Mucosa of descending colon (tissue), 3 donors: ENCODE measurements around the gene SEZ6L2. TPM values are rescaled to one million over a fixed set of nuclear protein-coding genes. Genes with fewer than 3 reads are reported as not detected.

Experiments
- ATAC-seq: fragments of 200-7000 bp; cut with Tn5 transposase; one replicate; pipeline ENCODE4 v1.9.1; 2020; ENCODE audit warnings: mild to moderate bottlenecking, moderate library complexity
- DNase-seq, 3 donors: peaks; one replicate each; pipeline ENCODE4 v3.0.0-alpha.2; 2020
- H3K36me3 ChIP-seq: fragments of 200-600 bp; one replicate; pipeline ENCODE4 v1.8.0; 2021; ENCODE audit warnings: low read depth, mild to moderate bottlenecking
- H3K4me1 ChIP-seq: fragments of 200-600 bp; one replicate; pipeline ENCODE4 v1.8.0; 2021; ENCODE audit warnings: low read depth, mild to moderate bottlenecking
- H3K4me3 ChIP-seq: fragments of 200-600 bp; one replicate; pipeline ENCODE4 v1.8.0; 2021; ENCODE audit warnings: mild to moderate bottlenecking
- H3K9me3 ChIP-seq: fragments of 200-600 bp; one replicate; pipeline ENCODE4 v1.8.0; 2021; ENCODE audit warnings: mild to moderate bottlenecking
- CTCF ChIP-seq: fragments of 200-600 bp; IDR thresholded peaks from one replicate; pipeline ENCODE4 v1.8.0; 2022; ENCODE audit warnings: antibody characterized with exemption, mild to moderate bottlenecking
- intact Hi-C, 2 donors: fragments of 100-400 bp; cut with DNase I in 1 of 2; cut with micrococcal nuclease in 1 of 2; formaldehyde crosslinking; loops; one replicate each; pipeline versions ENCODE4 v1.11.0 to v1.11.1; 2022; cut with DNase I, micrococcal nuclease
- total RNA-seq, 3 donors: library from RNA; stranded (reverse); fragmentation: NEBNext Ultra II Directional in 2 of 3; extraction: Animal tissue kit (Norgen Biotek cat#: 25700) in 2 of 3; gene quantifications; one replicate each; pipeline versions ENCODE4 v1.2.1 to v1.2.4, GENCODE V29; 2021 to 2023
- donor health status: DM: no; HTN: no; CAD: no; lungs with moderate emphysema.
- donor health status: DM: no; HTN: no; CAD: no.
- donor health status: DM: no; HTN: yes; CAD: no.

Gene SEZ6L2
- total RNA-seq, 3 donors from 2014 or later = 6.1 to 9.6 (median 7.0) TPM

- H3K9me3 ChIP-seq = no peaks in the 10 kb centered on the region
- peaks cover 36% of the 10 kb centered on the region for H3K36me3 ChIP-seq
- H3K4me1 ChIP-seq = no peaks in the 10 kb centered on the region
- TF ChIP-seq CTCF = no peak
- intact Hi-C loops = no loop called here
- no peak overlapping the region for H3K4me3 ChIP-seq
- ATAC-seq = no peak
- DNase-seq = no peak
Observed at GRCh38 chr16:29844575-29845331, 54.6 kb downstream of the SEZ6L2 start.

- TF ChIP-seq CTCF = no peak
- Histone ChIP-seq H3K4me1 (no peaks in the 10 kb centered on the region), H3K4me3 (no peak overlapping the region), H3K9me3 (no peaks in the 10 kb centered on the region), H3K36me3 (peaks cover 40% of the 10 kb centered on the region)
- DNase-seq (no peak), ATAC-seq (no peak)
- intact Hi-C loops = no loop called here
Observed at GRCh38 chr16:29843931-29844330, 55.4 kb downstream of the SEZ6L2 start.

- no peak for DNase-seq
- Histone ChIP-seq H3K9me3 (no peaks in the 10 kb centered on the region), H3K4me3 (no peak overlapping the region), H3K4me1 (no peaks in the 10 kb centered on the region), H3K36me3 (peaks cover 42% of the 10 kb centered on the region)
- no peak for ATAC-seq
- no peak for TF ChIP-seq CTCF
- intact Hi-C loops = no loop called here
Observed at GRCh38 chr16:29842732-29843346, 56.5 kb downstream of the SEZ6L2 start.

- H3K36me3 ChIP-seq = peaks cover 49% of the 10 kb centered on the region
- DNase-seq (no peak), ATAC-seq (no peak)
- no peaks in the 10 kb centered on the region for H3K9me3 ChIP-seq
- H3K4me1 ChIP-seq = no peaks in the 10 kb centered on the region
- no peak overlapping the region for H3K4me3 ChIP-seq
- intact Hi-C loops = no loop called here
- TF ChIP-seq CTCF = no peak
Observed at GRCh38 chr16:29841631-29842030, 57.7 kb downstream of the SEZ6L2 start.

GRCh38 chr16:29840240-29840639, 59.1 kb downstream of the SEZ6L2 start:
- H3K9me3 ChIP-seq = no peaks in the 10 kb centered on the region
- H3K4me1 ChIP-seq = no peaks in the 10 kb centered on the region
- H3K36me3 ChIP-seq = peaks cover 46% of the 10 kb centered on the region
- no peak overlapping the region for H3K4me3 ChIP-seq
- intact Hi-C loops = no loop called here
- DNase-seq = no peak
- no peak for TF ChIP-seq CTCF
- no peak for ATAC-seq
